ENCODE measurements around the gene RNF43. TPM values are rescaled to one million over a fixed set of nuclear protein-coding genes. Genes with fewer than 3 reads are reported as not detected.
"Not testable (repeated sequence)": the region's sequence is repeated elsewhere in the genome, so short reads cannot be mapped to it uniquely, and the experiment has no call there.

The RNF43 gene
- total RNA-seq, 2 donors from 2014 or later, result 0.57 to 0.94 TPM

GRCh38 chr17:58399974-58400373 is 17.4 kb downstream of the RNF43 start:
- ATAC-seq, result no peak
- no peak for DNase-seq
- no peaks in the 10 kb centered on the region for H3K9me3 ChIP-seq (ENCODE audit: control insufficient read depth, low read length, poor library complexity, severe bottlenecking)
- Mint-ChIP-seq H3K27me3 (no peaks in the 10 kb centered on the region), H3K4me1 (peaks cover 5% of the 10 kb centered on the region), H3K4me3 (no peak overlapping the region), H3K36me3 (ENCODE audit: low read depth) (peaks cover 3% of the 10 kb centered on the region), H3K27ac (no peak overlapping the region)

- H3K27ac Mint-ChIP-seq, result no peak overlapping the region
- DNase-seq (no peak), ATAC-seq (no peak)
- H3K4me1 Mint-ChIP-seq, result peaks cover 5% of the 10 kb centered on the region
- H3K9me3 ChIP-seq (ENCODE audit: control insufficient read depth, low read length, poor library complexity, severe bottlenecking), result no peaks in the 10 kb centered on the region
- no peak overlapping the region for H3K4me3 Mint-ChIP-seq
- peaks cover 3% of the 10 kb centered on the region for H3K36me3 Mint-ChIP-seq (ENCODE audit: low read depth)
- H3K27me3 Mint-ChIP-seq, result no peaks in the 10 kb centered on the region
Observed at GRCh38 chr17:58398574-58399266, 18.6 kb downstream of the RNF43 start.

- peak overlapping the region; percentile 2 for H3K27ac Mint-ChIP-seq
- H3K4me1 Mint-ChIP-seq; H3K36me3 Mint-ChIP-seq (ENCODE audit: low read depth); DNase-seq; ATAC-seq; H3K27me3 Mint-ChIP-seq; H3K4me3 Mint-ChIP-seq; H3K9me3 ChIP-seq (ENCODE audit: control insufficient read depth, low read length, poor library complexity, severe bottlenecking): not testable (repeated sequence)
Observed at GRCh38 chr17:58397421-58397820, 19.9 kb downstream of the RNF43 start.

- DNase-seq, result no peak
- Mint-ChIP-seq H3K27ac (no peak overlapping the region), H3K36me3 (ENCODE audit: low read depth) (peaks cover 3% of the 10 kb centered on the region), H3K4me3 (no peak overlapping the region), H3K4me1 (no peaks in the 10 kb centered on the region), H3K27me3 (peaks cover 5% of the 10 kb centered on the region)
- H3K9me3 ChIP-seq (ENCODE audit: control insufficient read depth, low read length, poor library complexity, severe bottlenecking), result no peaks in the 10 kb centered on the region
- no peak for ATAC-seq
Observed at GRCh38 chr17:58396173-58396572, 21.2 kb downstream of the RNF43 start.

- no peaks in the 10 kb centered on the region for H3K9me3 ChIP-seq (ENCODE audit: control insufficient read depth, low read length, poor library complexity, severe bottlenecking)
- Mint-ChIP-seq H3K4me3 (no peak overlapping the region), H3K36me3 (ENCODE audit: low read depth) (peaks cover 3% of the 10 kb centered on the region), H3K27me3 (peaks cover 5% of the 10 kb centered on the region), H3K27ac (no peak overlapping the region), H3K4me1 (no peaks in the 10 kb centered on the region)
- DNase-seq (no peak), ATAC-seq (no peak)
Observed at GRCh38 chr17:58394534-58395223, 22.7 kb downstream of the RNF43 start.

- ATAC-seq (no peak), DNase-seq (no peak)
- H3K27ac Mint-ChIP-seq, result no peak overlapping the region
- H3K36me3 Mint-ChIP-seq (ENCODE audit: low read depth), result peaks cover 3% of the 10 kb centered on the region
- peaks cover 5% of the 10 kb centered on the region for H3K27me3 Mint-ChIP-seq
- H3K4me3 Mint-ChIP-seq, result no peak overlapping the region
- peaks cover 7% of the 10 kb centered on the region for H3K4me1 Mint-ChIP-seq
- no peaks in the 10 kb centered on the region for H3K9me3 ChIP-seq (ENCODE audit: control insufficient read depth, low read length, poor library complexity, severe bottlenecking)
Observed at GRCh38 chr17:58391302-58391984, 25.9 kb downstream of the RNF43 start.

- DNase-seq (no peak), ATAC-seq (no peak)
- Mint-ChIP-seq H3K4me1 (peaks cover 7% of the 10 kb centered on the region), H3K4me3 (no peak overlapping the region), H3K36me3 (ENCODE audit: low read depth) (no peaks in the 10 kb centered on the region), H3K27ac (no peak overlapping the region), H3K27me3 (peaks cover 5% of the 10 kb centered on the region)
- no peaks in the 10 kb centered on the region for H3K9me3 ChIP-seq (ENCODE audit: control insufficient read depth, low read length, poor library complexity, severe bottlenecking)
Observed at GRCh38 chr17:58390884-58391283, 26.4 kb downstream of the RNF43 start.

- H3K27me3 Mint-ChIP-seq, result peaks cover 5% of the 10 kb centered on the region
- ATAC-seq (no peak), DNase-seq (no peak)
- peaks cover 12% of the 10 kb centered on the region for H3K4me1 Mint-ChIP-seq
- H3K4me3 Mint-ChIP-seq, result no peak overlapping the region
- no peak overlapping the region for H3K27ac Mint-ChIP-seq
- no peaks in the 10 kb centered on the region for H3K36me3 Mint-ChIP-seq (ENCODE audit: low read depth)
- H3K9me3 ChIP-seq (ENCODE audit: control insufficient read depth, low read length, poor library complexity, severe bottlenecking), result no peaks in the 10 kb centered on the region
Observed at GRCh38 chr17:58388302-58389190, 28.8 kb downstream of the RNF43 start.

- Mint-ChIP-seq H3K36me3 (ENCODE audit: low read depth) (no peaks in the 10 kb centered on the region), H3K27me3 (peaks cover 5% of the 10 kb centered on the region), H3K4me1 (peaks cover 12% of the 10 kb centered on the region), H3K27ac (no peak overlapping the region), H3K4me3 (no peak overlapping the region)
- ATAC-seq, result peak; percentile 82
- DNase-seq, result no peak
- no peaks in the 10 kb centered on the region for H3K9me3 ChIP-seq (ENCODE audit: control insufficient read depth, low read length, poor library complexity, severe bottlenecking)
Observed at GRCh38 chr17:58387834-58388233, 29.5 kb downstream of the RNF43 start.

GRCh38 chr17:58386708-58387107 is 30.6 kb downstream of the RNF43 start:
- peaks cover 2% of the 10 kb centered on the region for H3K36me3 Mint-ChIP-seq (ENCODE audit: low read depth)
- H3K4me3 Mint-ChIP-seq, result no peak overlapping the region
- peaks cover 23% of the 10 kb centered on the region for H3K4me1 Mint-ChIP-seq
- peaks cover 2% of the 10 kb centered on the region for H3K27me3 Mint-ChIP-seq
- DNase-seq, result no peak
- H3K9me3 ChIP-seq (ENCODE audit: control insufficient read depth, low read length, poor library complexity, severe bottlenecking), result no peaks in the 10 kb centered on the region
- no peak for ATAC-seq
- no peak overlapping the region for H3K27ac Mint-ChIP-seq

GRCh38 chr17:58385359-58385899 is 31.9 kb downstream of the RNF43 start:
- Mint-ChIP-seq H3K4me3 (no peak overlapping the region), H3K36me3 (ENCODE audit: low read depth) (peaks cover 2% of the 10 kb centered on the region), H3K27me3 (no peaks in the 10 kb centered on the region), H3K4me1 (peaks cover 28% of the 10 kb centered on the region), H3K27ac (no peak overlapping the region)
- ATAC-seq (no peak), DNase-seq (no peak)
- H3K9me3 ChIP-seq (ENCODE audit: control insufficient read depth, low read length, poor library complexity, severe bottlenecking), result no peaks in the 10 kb centered on the region

- no peak overlapping the region for H3K27ac Mint-ChIP-seq
- H3K9me3 ChIP-seq (ENCODE audit: control insufficient read depth, low read length, poor library complexity, severe bottlenecking), result no peaks in the 10 kb centered on the region
- H3K4me1 Mint-ChIP-seq, result peaks cover 28% of the 10 kb centered on the region
- no peak overlapping the region for H3K4me3 Mint-ChIP-seq
- DNase-seq, result no peak
- peaks cover 2% of the 10 kb centered on the region for H3K36me3 Mint-ChIP-seq (ENCODE audit: low read depth)
- no peaks in the 10 kb centered on the region for H3K27me3 Mint-ChIP-seq
- no peak for ATAC-seq
Observed at GRCh38 chr17:58384897-58385296, 32.4 kb downstream of the RNF43 start.

Data from T-helper 17 cell (primary cell).